Activated naive CD8-positive, alpha-beta T cell treated with anti-CD3 and anti-CD28 coated beads, Interleukin-2, amount 10 ng/mL, durations not matched to agents 7 days and 5 days (primary cell): ENCODE data around the gene PROX1. TPM values are rescaled to one million over a fixed set of nuclear protein-coding genes. Genes with fewer than 3 reads are reported as not detected.
A peak's percentile ranks its signal among the peaks of the same experiment; 100 is the strongest.

ENCODE experiments used
- ATAC-seq: fragments of 150-1000 bp; cut with Tn5 transposase; one replicate; pipeline ENCODE4 v1.10.0; 2021; ENCODE audit warnings: low read depth, moderate library complexity
- POLR2A ChIA-PET: fragments of 350-600 bp; sonication (Branson Sonifier 250); formaldehyde crosslinking; loops from one replicate; lab custom pipeline; 2021; ENCODE audit warnings: antibody characterized with exemption; lab: Charles Lee
- DNase-seq: peaks from one replicate; pipeline ENCODE4 v3.0.0; 2021
- H3K27ac Mint-ChIP-seq: one replicate; pipeline ENCODE4 v1.8.0; 2022; ENCODE audit warnings: mild to moderate bottlenecking, mixed read lengths
- H3K27me3 Mint-ChIP-seq: one replicate; pipeline ENCODE4 v1.8.0; 2022; ENCODE audit warnings: mild to moderate bottlenecking, moderate library complexity, mixed read lengths
- H3K36me3 Mint-ChIP-seq: one replicate; pipeline ENCODE4 v1.8.0; 2021; ENCODE audit warnings: mild to moderate bottlenecking, mixed read lengths
- H3K4me1 Mint-ChIP-seq: one replicate; pipeline ENCODE4 v1.8.0; 2021; ENCODE audit warnings: mixed read lengths
- H3K4me3 Mint-ChIP-seq: one replicate; pipeline ENCODE4 v1.8.0; 2022; ENCODE audit warnings: mild to moderate bottlenecking, moderate library complexity, mixed read lengths
- H3K9me3 Mint-ChIP-seq: one replicate; pipeline ENCODE4 v1.8.0; 2021; ENCODE audit warnings: mixed read lengths
- total RNA-seq, 2 experiments: library from RNA; stranded (reverse); gene quantifications; one replicate each; pipeline ENCODE4 v1.2.3, GENCODE V29; 2021

The PROX1 gene
- total RNA-seq, 2 experiments from 2014 or later = not detected

- ATAC-seq (no peak), DNase-seq (no peak)
- Mint-ChIP-seq H3K27ac (no peak overlapping the region), H3K9me3 (no peaks in the 10 kb centered on the region), H3K4me1 (peaks cover 25% of the 10 kb centered on the region), H3K27me3 (peaks cover 86% of the 10 kb centered on the region), H3K36me3 (peaks cover 3% of the 10 kb centered on the region), H3K4me3 (no peak overlapping the region)
- POLR2A ChIA-PET = no interaction called here
These were observed 3.2 kb upstream of the PROX1 start for GRCh38 chr1:213984387-213985208.

DNA sequence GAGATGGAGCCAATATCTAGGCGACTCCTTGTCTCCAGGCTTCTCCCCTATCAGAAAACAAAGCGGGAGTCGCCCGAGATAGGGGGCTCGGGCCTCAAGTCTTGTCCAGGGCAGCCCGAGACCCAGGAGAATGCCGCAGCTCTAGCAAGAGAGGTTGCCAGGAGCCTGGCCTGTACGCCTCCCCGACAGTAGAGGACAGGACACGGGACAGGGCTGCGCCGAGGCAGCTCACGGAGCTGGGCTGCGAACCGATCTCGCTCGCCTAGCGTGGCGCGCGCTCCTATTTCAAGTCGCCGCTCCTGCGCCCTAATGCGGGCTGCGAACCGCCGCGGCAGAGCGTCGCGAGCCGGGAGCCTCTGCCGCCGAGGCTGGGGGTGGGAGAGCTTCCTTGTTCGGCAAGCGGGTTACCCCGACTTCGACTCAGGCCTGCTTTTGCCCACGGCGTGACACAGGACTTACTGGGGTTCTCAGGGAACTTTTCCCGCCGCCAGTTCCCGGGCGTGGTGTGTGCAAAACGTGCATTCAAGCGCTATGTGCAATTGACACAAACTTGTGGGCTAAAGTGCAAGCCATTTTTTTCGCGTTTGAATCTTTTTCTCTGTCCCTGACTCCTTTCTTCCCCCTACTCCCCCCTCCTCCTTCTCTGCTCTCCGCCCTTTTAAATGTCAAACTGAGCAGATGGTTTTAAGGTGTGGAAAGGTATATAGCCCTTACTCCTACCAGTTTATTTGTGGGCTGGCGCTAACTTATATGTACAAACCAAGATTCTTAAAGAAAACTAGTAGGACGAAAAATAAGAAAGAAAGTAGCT is 2.4 kb upstream of the PROX1 start:
- Mint-ChIP-seq H3K27ac (peak overlapping the region; percentile 4), H3K36me3 (peaks cover 3% of the 10 kb centered on the region), H3K4me1 (peaks cover 25% of the 10 kb centered on the region), H3K27me3 (peaks cover 91% of the 10 kb centered on the region), H3K9me3 (no peaks in the 10 kb centered on the region), H3K4me3 (no peak overlapping the region)
- ATAC-seq (no peak), DNase-seq (peak; percentile 40)
- POLR2A ChIA-PET = no interaction called here

DNA sequence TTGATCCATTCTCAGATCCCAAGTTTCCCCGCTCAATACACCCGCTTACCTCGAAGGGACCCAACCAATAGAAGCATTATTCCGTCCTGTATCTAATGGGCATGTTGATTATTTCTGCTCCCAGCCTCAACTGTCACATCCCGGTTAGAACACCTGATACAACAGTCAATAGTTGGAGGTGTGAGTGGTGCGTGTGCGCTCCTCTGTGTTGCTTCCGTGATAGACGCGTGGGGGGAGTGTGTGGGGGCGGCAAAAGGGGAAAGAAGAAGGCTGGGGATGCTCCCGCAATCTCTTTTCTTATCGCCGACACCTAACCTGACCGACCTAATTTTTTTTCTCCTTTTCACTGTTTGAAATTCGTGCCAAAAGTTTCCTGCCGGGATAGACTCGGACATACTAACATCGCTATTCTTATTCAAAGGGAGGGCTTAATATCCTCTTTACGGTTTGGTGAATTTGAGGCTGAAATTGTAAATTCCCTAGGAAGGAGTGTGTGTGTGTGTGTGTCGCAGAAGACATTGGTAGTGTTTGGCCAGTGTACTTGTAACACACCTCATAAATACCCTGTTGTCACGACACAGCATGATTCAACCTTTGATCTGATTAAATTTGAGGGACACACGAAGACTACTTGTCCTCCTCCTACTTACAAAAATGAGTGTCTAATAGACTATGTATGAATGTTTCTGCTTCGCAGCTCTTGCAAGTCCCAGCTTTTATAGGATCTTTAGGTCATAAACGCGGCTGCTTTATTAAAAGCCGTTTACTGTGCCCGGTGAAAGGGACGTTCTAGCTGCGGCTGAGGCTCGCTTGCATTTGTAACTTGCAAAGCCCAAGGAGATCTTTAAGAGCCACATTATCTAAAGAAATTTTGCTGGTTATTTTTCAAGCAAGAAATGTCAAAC is 1.5 kb upstream of the PROX1 start:
- H3K4me3 Mint-ChIP-seq = peak overlapping the region; percentile 20
- peak overlapping the region; percentile 4 for H3K27ac Mint-ChIP-seq
- no peaks in the 10 kb centered on the region for H3K9me3 Mint-ChIP-seq
- H3K27me3 Mint-ChIP-seq = peaks cover 90% of the 10 kb centered on the region
- H3K4me1 Mint-ChIP-seq = peaks cover 25% of the 10 kb centered on the region
- peaks cover 3% of the 10 kb centered on the region for H3K36me3 Mint-ChIP-seq
- POLR2A ChIA-PET = no interaction called here
- ATAC-seq = no peak
- DNase-seq = no peak

- Mint-ChIP-seq H3K4me3 (no peak overlapping the region), H3K36me3 (peaks cover 3% of the 10 kb centered on the region), H3K4me1 (peaks cover 25% of the 10 kb centered on the region), H3K27ac (no peak overlapping the region), H3K27me3 (peaks cover 88% of the 10 kb centered on the region), H3K9me3 (no peaks in the 10 kb centered on the region)
- POLR2A ChIA-PET = no interaction called here
- ATAC-seq = no peak
- DNase-seq = no peak
These were observed 885 bp upstream of the PROX1 start for GRCh38 chr1:213986925-213987250.

- peak overlapping the region; percentile 79 for H3K27ac Mint-ChIP-seq
- peaks cover 3% of the 10 kb centered on the region for H3K36me3 Mint-ChIP-seq
- no peaks in the 10 kb centered on the region for H3K9me3 Mint-ChIP-seq
- H3K27me3 Mint-ChIP-seq = peaks cover 87% of the 10 kb centered on the region
- POLR2A ChIA-PET = no interaction called here
- H3K4me3 Mint-ChIP-seq = peak overlapping the region; percentile 91
- ATAC-seq (peak; percentile 13), DNase-seq (no peak)
- peaks cover 25% of the 10 kb centered on the region for H3K4me1 Mint-ChIP-seq
These were observed 299 bp upstream of the PROX1 start for GRCh38 chr1:213987422-213987926.

- peaks cover 86% of the 10 kb centered on the region for H3K27me3 Mint-ChIP-seq
- DNase-seq (no peak), ATAC-seq (no peak)
- peaks cover 25% of the 10 kb centered on the region for H3K4me1 Mint-ChIP-seq
- POLR2A ChIA-PET = no interaction called here
- H3K4me3 Mint-ChIP-seq = peak overlapping the region; percentile 91
- H3K36me3 Mint-ChIP-seq = peaks cover 3% of the 10 kb centered on the region
- H3K27ac Mint-ChIP-seq = peak overlapping the region; percentile 64
- no peaks in the 10 kb centered on the region for H3K9me3 Mint-ChIP-seq
These were observed 781 bp downstream of the PROX1 start for GRCh38 chr1:213988507-213989001.

DNA sequence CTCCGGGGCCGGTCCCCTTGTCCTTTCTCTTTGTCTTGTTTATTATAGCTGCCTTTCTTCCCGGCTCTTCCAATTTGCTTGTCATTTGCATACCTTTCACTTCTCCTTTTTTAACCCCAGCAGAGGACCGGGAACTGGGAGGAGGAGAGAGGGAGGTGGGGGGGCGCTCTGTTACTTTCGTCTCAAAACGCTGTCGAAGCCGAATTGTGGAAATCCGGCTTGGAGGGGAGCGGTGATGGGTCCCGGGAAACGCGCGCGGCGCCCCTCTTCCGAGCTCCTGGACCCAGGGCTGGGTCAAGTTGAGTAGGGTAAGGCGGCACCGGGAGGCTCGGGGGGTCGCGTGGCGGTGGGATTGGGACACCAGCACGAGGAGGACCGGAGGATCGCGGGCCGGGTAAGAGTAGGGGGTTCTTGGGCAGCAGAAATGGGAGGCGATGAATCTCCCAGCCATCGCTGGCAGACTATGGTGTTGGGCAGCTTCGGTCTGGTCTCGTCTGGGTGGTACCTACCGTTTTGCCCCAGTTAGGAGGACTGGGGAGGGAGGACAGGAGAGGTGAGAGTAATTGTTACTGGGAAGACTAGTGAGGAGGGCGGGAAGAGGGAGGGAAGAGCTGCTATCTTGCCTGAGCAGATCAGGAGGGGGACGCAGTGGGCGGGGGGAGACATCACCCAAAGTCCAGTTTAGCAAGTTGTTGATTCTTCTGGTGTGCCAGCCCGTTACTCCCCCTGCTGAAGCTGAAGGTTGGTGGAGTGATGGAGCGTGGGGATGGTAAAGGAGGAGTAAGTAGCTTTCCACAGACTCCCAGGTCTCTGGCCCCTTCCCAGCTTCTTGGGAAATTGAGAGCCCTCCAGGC is 1.5 kb downstream of the PROX1 start:
- Mint-ChIP-seq H3K36me3 (peaks cover 3% of the 10 kb centered on the region), H3K4me3 (peak overlapping the region; percentile 91), H3K27me3 (peaks cover 80% of the 10 kb centered on the region), H3K27ac (no peak overlapping the region), H3K4me1 (peaks cover 25% of the 10 kb centered on the region), H3K9me3 (no peaks in the 10 kb centered on the region)
- DNase-seq = no peak
- ATAC-seq = no peak
- POLR2A ChIA-PET = no interaction called here

GRCh38 chr1:213993929-213994328 is 6.2 kb downstream of the PROX1 start:
- ATAC-seq = no peak
- no peaks in the 10 kb centered on the region for H3K36me3 Mint-ChIP-seq
- POLR2A ChIA-PET = no interaction called here
- H3K4me3 Mint-ChIP-seq = no peak overlapping the region
- H3K27me3 Mint-ChIP-seq = peaks cover 36% of the 10 kb centered on the region
- DNase-seq = no peak
- H3K27ac Mint-ChIP-seq = no peak overlapping the region
- H3K9me3 Mint-ChIP-seq = no peaks in the 10 kb centered on the region
- peaks cover 3% of the 10 kb centered on the region for H3K4me1 Mint-ChIP-seq

- POLR2A ChIA-PET = no interaction called here
- Mint-ChIP-seq H3K27ac (no peak overlapping the region), H3K4me1 (no peaks in the 10 kb centered on the region), H3K36me3 (no peaks in the 10 kb centered on the region), H3K9me3 (no peaks in the 10 kb centered on the region), H3K4me3 (no peak overlapping the region), H3K27me3 (peaks cover 27% of the 10 kb centered on the region)
- ATAC-seq = no peak
- DNase-seq = no peak
These were observed 7.1 kb downstream of the PROX1 start for GRCh38 chr1:213994888-213995287.

GRCh38 chr1:213995603-213996002 is 7.8 kb downstream of the PROX1 start:
- POLR2A ChIA-PET = no interaction called here
- Mint-ChIP-seq H3K9me3 (no peaks in the 10 kb centered on the region), H3K27me3 (peaks cover 21% of the 10 kb centered on the region), H3K27ac (no peak overlapping the region), H3K4me3 (no peak overlapping the region), H3K36me3 (no peaks in the 10 kb centered on the region), H3K4me1 (no peaks in the 10 kb centered on the region)
- ATAC-seq (no peak), DNase-seq (no peak)

DNA sequence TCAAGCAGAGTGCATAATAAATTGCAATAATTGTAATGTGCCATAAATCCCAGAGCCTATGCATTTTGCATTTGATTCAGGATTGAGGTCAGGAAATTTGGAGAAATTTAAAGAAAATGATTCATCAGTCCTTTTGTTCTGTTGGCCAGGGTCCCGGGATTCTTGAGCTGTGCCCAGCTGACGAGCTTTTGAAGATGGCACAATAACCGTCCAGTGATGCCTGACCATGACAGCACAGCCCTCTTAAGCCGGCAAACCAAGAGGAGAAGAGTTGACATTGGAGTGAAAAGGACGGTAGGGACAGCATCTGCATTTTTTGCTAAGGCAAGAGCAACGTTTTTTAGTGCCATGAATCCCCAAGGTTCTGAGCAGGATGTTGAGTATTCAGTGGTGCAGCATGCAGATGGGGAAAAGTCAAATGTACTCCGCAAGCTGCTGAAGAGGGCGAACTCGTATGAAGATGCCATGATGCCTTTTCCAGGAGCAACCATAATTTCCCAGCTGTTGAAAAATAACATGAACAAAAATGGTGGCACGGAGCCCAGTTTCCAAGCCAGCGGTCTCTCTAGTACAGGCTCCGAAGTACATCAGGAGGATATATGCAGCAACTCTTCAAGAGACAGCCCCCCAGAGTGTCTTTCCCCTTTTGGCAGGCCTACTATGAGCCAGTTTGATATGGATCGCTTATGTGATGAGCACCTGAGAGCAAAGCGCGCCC is 8.7 kb downstream of the PROX1 start:
- peaks cover 12% of the 10 kb centered on the region for H3K27me3 Mint-ChIP-seq
- ATAC-seq (no peak), DNase-seq (no peak)
- H3K4me3 Mint-ChIP-seq = no peak overlapping the region
- H3K4me1 Mint-ChIP-seq = no peaks in the 10 kb centered on the region
- no peaks in the 10 kb centered on the region for H3K9me3 Mint-ChIP-seq
- H3K36me3 Mint-ChIP-seq = no peaks in the 10 kb centered on the region
- no peak overlapping the region for H3K27ac Mint-ChIP-seq
- POLR2A ChIA-PET = no interaction called here
